GM23338 (cell line): ENCODE data around the gene UBE2V1. TPM values are rescaled to one million over a fixed set of nuclear protein-coding genes. Genes with fewer than 3 reads are reported as not detected.

Experiments
- ATAC-seq: fragments of 200-7000 bp; cut with Tn5 transposase; 3 replicates; pipeline ENCODE4 v1.9.1; 2020
- DNase-seq: peaks from one replicate; pipeline ENCODE4 v3.0.0-alpha.2; 2015; ENCODE audit warnings: low spot score
- H2AFZ ChIP-seq: fragments of 200-600 bp; sonication (generic); 2 replicates; pipeline ENCODE4 v1.8.0; 2016; ENCODE audit warnings: antibody characterized with exemption, mild to moderate bottlenecking, moderate library complexity
- H3F3A ChIP-seq: fragments of 200-600 bp; sonication (generic); replicated peaks from 2 replicates; pipeline ENCODE4 v1.8.0; 2017; ENCODE audit warnings: antibody characterized with exemption, mixed run types, low read depth
- H3K27ac ChIP-seq: fragments of 200-600 bp; sonication (generic); 2 replicates; pipeline ENCODE4 v1.6.1; 2016; ENCODE audit warnings: low read depth
- H3K27me3 ChIP-seq: fragments of 200-600 bp; sonication (generic); 2 replicates; pipeline ENCODE4 v1.8.0; 2016; ENCODE audit warnings: mild to moderate bottlenecking, mixed run types, moderate library complexity; ENCODE audit not compliant: insufficient read depth
- H3K36me3 ChIP-seq: fragments of 200-600 bp; sonication (generic); 2 replicates; pipeline ENCODE4 v1.8.0; 2016; ENCODE audit warnings: mild to moderate bottlenecking; ENCODE audit not compliant: insufficient read depth
- H3K4me1 ChIP-seq: fragments of 200-600 bp; sonication (generic); 2 replicates; pipeline ENCODE4 v1.8.0; 2016; ENCODE audit warnings: mild to moderate bottlenecking, moderate library complexity; ENCODE audit not compliant: insufficient read depth
- H3K4me2 ChIP-seq: fragments of 200-600 bp; sonication (generic); 2 replicates; pipeline ENCODE4 v1.7.1; 2017; ENCODE audit warnings: mixed run types
- H3K4me3 ChIP-seq: fragments of 200-600 bp; sonication (generic); 2 replicates; pipeline ENCODE4 v1.6.1; 2016; ENCODE audit warnings: mixed run types
- H3K79me2 ChIP-seq: fragments of 200-600 bp; sonication (generic); replicated peaks from 2 replicates; pipeline ENCODE4 v1.8.0; 2017; ENCODE audit warnings: mild to moderate bottlenecking; ENCODE audit not compliant: insufficient read depth
- H3K9me2 ChIP-seq: fragments of 200-600 bp; sonication (generic); 2 replicates; pipeline ENCODE4 v1.8.0; 2017; ENCODE audit not compliant: insufficient read depth
- H4K20me1 ChIP-seq: fragments of 200-600 bp; sonication (generic); replicated peaks from 2 replicates; pipeline ENCODE4 v1.8.0; 2017; ENCODE audit warnings: mild to moderate bottlenecking; ENCODE audit not compliant: insufficient read depth
- H3K27ac Mint-ChIP-seq: 2 replicates; pipeline ENCODE4 v1.8.0; 2020; ENCODE audit warnings: inconsistent platforms, mild to moderate bottlenecking, moderate library complexity, mixed read lengths
- H3K27me3 Mint-ChIP-seq: 3 replicates; pipeline ENCODE4 v1.8.0; 2022; ENCODE audit warnings: low read depth, mild to moderate bottlenecking, moderate library complexity, mixed read lengths, inconsistent platforms; ENCODE audit not compliant: insufficient read depth, poor library complexity
- H3K36me3 Mint-ChIP-seq: 3 replicates; pipeline ENCODE4 v1.8.0; 2021; ENCODE audit warnings: low read depth, mild to moderate bottlenecking, inconsistent platforms, moderate library complexity, mixed read lengths
- H3K4me1 Mint-ChIP-seq: 3 replicates; pipeline ENCODE4 v1.8.0; 2020; ENCODE audit warnings: mild to moderate bottlenecking, inconsistent platforms, mixed read lengths
- H3K4me3 Mint-ChIP-seq: 3 replicates; pipeline ENCODE4 v1.8.0; 2021; ENCODE audit warnings: moderate library complexity, mild to moderate bottlenecking, inconsistent platforms, mixed read lengths
- H3K9me3 Mint-ChIP-seq: 3 replicates; pipeline ENCODE4 v1.8.0; 2020; ENCODE audit warnings: moderate library complexity, mild to moderate bottlenecking, inconsistent platforms, mixed read lengths
- CREB1 ChIP-seq: fragments of 250-450 bp; sonication (Bioruptor Pico); IDR thresholded peaks from 2 replicates; pipeline ENCODE4 v1.5.0; 2020; ENCODE audit warnings: low read depth, mild to moderate bottlenecking, moderate library complexity
- EZH2 ChIP-seq: fragments of 200-600 bp; sonication (generic); IDR thresholded peaks from one replicate; pipeline ENCODE4 v1.8.0; 2017; ENCODE audit warnings: antibody characterized with exemption, mild to moderate bottlenecking, low read depth; ENCODE audit not compliant: unreplicated experiment
- EZH2phosphoT487 ChIP-seq: fragments of 200-600 bp; sonication (generic); IDR thresholded peaks from one replicate; pipeline ENCODE4 v1.8.1; 2018; ENCODE audit warnings: antibody characterized with exemption; ENCODE audit not compliant: unreplicated experiment
- JUNB ChIP-seq: IDR thresholded peaks from one replicate; pipeline ENCODE4 v1.6.1; 2016; ENCODE audit warnings: antibody characterized with exemption; ENCODE audit not compliant: unreplicated experiment
- NANOG ChIP-seq: IDR thresholded peaks from 2 replicates; pipeline ENCODE4 v1.6.1; 2016; ENCODE audit warnings: antibody characterized with exemption, borderline replicate concordance
- POLR2AphosphoS5 ChIP-seq: IDR thresholded peaks from 2 replicates; pipeline ENCODE4 v1.6.1; 2016; ENCODE audit warnings: antibody characterized with exemption, low read depth
- STAT1 ChIP-seq: IDR thresholded peaks from one replicate; pipeline ENCODE4 v1.6.1; 2016; ENCODE audit warnings: antibody characterized with exemption; ENCODE audit not compliant: unreplicated experiment
- ZNF114 ChIP-seq: fragments of 250-450 bp; sonication (Bioruptor Pico); IDR thresholded peaks from 2 replicates; pipeline ENCODE4 v1.5.0; 2020; ENCODE audit warnings: mild to moderate bottlenecking, moderate library complexity
- ZNF331 ChIP-seq: fragments of 250-450 bp; sonication (Bioruptor Pico); IDR thresholded peaks from 2 replicates; pipeline ENCODE4 v1.5.0; 2020; ENCODE audit warnings: low read depth, mild to moderate bottlenecking, moderate library complexity
- polyA plus RNA-seq: library from polyadenylated mRNA; unstranded; fragments of >200 nt; fragmentation: Nextera tagmentation; extraction: Ambion mirVana; gene quantifications from 2 replicates; pipeline ENCODE4 v1.2.1, GENCODE V29; 2016
- total RNA-seq: library from RNA; depleted of rRNA; stranded (reverse); fragments of >200 nt; shearing (Covaris generic); gene quantifications from 2 replicates; pipeline ENCODE4 v1.2.3, GENCODE V29; 2014
- TF ChIP-seq, protein P1 (sequence below): IDR thresholded peaks from one replicate; pipeline ENCODE4 v1.6.1; 2018; ENCODE audit warnings: antibody characterized with exemption; ENCODE audit not compliant: unreplicated experiment
- TF ChIP-seq, protein P2 (sequence below), 2 experiments: fragments of 200-600 bp in 1 of 2; sonication (generic) in 1 of 2; conservative IDR thresholded peaks; 2 replicates each; pipeline versions ENCODE4 v1.5.1 to v1.6.1; 2016 to 2017; ENCODE audit warnings: antibody characterized with exemption in 2 of 2, low read depth in 2 of 2, mild to moderate bottlenecking in 2 of 2, moderate library complexity in 1 of 2
- TF ChIP-seq, protein P3 (sequence below): IDR thresholded peaks from 2 replicates; pipeline ENCODE4 v1.6.1; 2016; ENCODE audit warnings: antibody characterized with exemption
- TF ChIP-seq, protein P4 (sequence below): fragments of 250-450 bp; sonication (Bioruptor Pico); IDR thresholded peaks from 2 replicates; pipeline ENCODE4 v1.5.0; 2020; ENCODE audit warnings: mild to moderate bottlenecking, moderate library complexity

Gene UBE2V1
- total and polyA plus RNA-seq, 2 experiments from 2014 or later, result 105 to 302 TPM

DNA sequence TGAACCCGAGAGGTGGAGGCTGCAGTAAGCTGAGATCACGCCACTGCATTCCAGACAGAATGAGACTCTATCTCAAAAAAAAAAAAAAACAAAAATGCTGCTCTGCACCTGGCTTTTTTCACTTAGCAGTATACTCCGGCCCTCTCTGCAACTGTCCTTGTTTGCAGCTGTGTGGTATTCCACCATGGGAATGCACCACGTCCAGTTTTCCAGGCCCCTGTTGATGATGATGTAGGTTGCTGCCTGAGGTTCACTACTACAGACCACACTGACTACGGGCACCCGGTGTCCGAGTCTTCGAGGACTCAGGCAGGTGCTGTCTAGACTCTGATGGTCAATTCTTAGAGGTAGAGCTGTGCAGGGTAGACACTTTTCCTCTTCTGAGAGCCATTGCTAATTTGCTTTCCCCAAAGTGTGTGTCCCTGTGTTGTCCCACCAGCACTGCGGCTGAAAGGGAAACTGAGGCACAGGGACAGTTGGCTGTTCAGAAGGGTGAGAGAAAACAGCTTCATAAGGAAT, 56.5 kb downstream of the UBE2V1 start:
- DNase-seq (no peak), ATAC-seq (no peak)
- Mint-ChIP-seq H3K9me3 (no peaks in the 10 kb centered on the region), H3K27ac (no peak overlapping the region), H3K4me3 (no peak overlapping the region), H3K36me3 (no peaks in the 10 kb centered on the region), H3K4me1 (peaks cover 8% of the 10 kb centered on the region), H3K27me3 (peaks cover 8% of the 10 kb centered on the region)
- TF ChIP-seq STAT1 (no peak), CREB1 (CRISPR knock-in tag) (no peak), POLR2AphosphoS5 (no peak), EZH2 (no peak), JUNB (no peak), EZH2phosphoT487 (no peak), ZNF331 (CRISPR knock-in tag) (no peak), ZNF114 (CRISPR knock-in tag) (no peak), NANOG (no peak)
- TF ChIP-seq, protein P1, sequence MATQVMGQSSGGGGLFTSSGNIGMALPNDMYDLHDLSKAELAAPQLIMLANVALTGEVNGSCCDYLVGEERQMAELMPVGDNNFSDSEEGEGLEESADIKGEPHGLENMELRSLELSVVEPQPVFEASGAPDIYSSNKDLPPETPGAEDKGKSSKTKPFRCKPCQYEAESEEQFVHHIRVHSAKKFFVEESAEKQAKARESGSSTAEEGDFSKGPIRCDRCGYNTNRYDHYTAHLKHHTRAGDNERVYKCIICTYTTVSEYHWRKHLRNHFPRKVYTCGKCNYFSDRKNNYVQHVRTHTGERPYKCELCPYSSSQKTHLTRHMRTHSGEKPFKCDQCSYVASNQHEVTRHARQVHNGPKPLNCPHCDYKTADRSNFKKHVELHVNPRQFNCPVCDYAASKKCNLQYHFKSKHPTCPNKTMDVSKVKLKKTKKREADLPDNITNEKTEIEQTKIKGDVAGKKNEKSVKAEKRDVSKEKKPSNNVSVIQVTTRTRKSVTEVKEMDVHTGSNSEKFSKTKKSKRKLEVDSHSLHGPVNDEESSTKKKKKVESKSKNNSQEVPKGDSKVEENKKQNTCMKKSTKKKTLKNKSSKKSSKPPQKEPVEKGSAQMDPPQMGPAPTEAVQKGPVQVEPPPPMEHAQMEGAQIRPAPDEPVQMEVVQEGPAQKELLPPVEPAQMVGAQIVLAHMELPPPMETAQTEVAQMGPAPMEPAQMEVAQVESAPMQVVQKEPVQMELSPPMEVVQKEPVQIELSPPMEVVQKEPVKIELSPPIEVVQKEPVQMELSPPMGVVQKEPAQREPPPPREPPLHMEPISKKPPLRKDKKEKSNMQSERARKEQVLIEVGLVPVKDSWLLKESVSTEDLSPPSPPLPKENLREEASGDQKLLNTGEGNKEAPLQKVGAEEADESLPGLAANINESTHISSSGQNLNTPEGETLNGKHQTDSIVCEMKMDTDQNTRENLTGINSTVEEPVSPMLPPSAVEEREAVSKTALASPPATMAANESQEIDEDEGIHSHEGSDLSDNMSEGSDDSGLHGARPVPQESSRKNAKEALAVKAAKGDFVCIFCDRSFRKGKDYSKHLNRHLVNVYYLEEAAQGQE, result no peak
- TF ChIP-seq, protein P2, sequence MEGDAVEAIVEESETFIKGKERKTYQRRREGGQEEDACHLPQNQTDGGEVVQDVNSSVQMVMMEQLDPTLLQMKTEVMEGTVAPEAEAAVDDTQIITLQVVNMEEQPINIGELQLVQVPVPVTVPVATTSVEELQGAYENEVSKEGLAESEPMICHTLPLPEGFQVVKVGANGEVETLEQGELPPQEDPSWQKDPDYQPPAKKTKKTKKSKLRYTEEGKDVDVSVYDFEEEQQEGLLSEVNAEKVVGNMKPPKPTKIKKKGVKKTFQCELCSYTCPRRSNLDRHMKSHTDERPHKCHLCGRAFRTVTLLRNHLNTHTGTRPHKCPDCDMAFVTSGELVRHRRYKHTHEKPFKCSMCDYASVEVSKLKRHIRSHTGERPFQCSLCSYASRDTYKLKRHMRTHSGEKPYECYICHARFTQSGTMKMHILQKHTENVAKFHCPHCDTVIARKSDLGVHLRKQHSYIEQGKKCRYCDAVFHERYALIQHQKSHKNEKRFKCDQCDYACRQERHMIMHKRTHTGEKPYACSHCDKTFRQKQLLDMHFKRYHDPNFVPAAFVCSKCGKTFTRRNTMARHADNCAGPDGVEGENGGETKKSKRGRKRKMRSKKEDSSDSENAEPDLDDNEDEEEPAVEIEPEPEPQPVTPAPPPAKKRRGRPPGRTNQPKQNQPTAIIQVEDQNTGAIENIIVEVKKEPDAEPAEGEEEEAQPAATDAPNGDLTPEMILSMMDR (conservative IDR thresholded peaks at IDR 0.05; ENCODE audit: low read depth in 2 of 2), result no peak
- TF ChIP-seq, protein P3, sequence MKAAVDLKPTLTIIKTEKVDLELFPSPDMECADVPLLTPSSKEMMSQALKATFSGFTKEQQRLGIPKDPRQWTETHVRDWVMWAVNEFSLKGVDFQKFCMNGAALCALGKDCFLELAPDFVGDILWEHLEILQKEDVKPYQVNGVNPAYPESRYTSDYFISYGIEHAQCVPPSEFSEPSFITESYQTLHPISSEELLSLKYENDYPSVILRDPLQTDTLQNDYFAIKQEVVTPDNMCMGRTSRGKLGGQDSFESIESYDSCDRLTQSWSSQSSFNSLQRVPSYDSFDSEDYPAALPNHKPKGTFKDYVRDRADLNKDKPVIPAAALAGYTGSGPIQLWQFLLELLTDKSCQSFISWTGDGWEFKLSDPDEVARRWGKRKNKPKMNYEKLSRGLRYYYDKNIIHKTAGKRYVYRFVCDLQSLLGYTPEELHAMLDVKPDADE, result no peak
- TF ChIP-seq, protein P4, sequence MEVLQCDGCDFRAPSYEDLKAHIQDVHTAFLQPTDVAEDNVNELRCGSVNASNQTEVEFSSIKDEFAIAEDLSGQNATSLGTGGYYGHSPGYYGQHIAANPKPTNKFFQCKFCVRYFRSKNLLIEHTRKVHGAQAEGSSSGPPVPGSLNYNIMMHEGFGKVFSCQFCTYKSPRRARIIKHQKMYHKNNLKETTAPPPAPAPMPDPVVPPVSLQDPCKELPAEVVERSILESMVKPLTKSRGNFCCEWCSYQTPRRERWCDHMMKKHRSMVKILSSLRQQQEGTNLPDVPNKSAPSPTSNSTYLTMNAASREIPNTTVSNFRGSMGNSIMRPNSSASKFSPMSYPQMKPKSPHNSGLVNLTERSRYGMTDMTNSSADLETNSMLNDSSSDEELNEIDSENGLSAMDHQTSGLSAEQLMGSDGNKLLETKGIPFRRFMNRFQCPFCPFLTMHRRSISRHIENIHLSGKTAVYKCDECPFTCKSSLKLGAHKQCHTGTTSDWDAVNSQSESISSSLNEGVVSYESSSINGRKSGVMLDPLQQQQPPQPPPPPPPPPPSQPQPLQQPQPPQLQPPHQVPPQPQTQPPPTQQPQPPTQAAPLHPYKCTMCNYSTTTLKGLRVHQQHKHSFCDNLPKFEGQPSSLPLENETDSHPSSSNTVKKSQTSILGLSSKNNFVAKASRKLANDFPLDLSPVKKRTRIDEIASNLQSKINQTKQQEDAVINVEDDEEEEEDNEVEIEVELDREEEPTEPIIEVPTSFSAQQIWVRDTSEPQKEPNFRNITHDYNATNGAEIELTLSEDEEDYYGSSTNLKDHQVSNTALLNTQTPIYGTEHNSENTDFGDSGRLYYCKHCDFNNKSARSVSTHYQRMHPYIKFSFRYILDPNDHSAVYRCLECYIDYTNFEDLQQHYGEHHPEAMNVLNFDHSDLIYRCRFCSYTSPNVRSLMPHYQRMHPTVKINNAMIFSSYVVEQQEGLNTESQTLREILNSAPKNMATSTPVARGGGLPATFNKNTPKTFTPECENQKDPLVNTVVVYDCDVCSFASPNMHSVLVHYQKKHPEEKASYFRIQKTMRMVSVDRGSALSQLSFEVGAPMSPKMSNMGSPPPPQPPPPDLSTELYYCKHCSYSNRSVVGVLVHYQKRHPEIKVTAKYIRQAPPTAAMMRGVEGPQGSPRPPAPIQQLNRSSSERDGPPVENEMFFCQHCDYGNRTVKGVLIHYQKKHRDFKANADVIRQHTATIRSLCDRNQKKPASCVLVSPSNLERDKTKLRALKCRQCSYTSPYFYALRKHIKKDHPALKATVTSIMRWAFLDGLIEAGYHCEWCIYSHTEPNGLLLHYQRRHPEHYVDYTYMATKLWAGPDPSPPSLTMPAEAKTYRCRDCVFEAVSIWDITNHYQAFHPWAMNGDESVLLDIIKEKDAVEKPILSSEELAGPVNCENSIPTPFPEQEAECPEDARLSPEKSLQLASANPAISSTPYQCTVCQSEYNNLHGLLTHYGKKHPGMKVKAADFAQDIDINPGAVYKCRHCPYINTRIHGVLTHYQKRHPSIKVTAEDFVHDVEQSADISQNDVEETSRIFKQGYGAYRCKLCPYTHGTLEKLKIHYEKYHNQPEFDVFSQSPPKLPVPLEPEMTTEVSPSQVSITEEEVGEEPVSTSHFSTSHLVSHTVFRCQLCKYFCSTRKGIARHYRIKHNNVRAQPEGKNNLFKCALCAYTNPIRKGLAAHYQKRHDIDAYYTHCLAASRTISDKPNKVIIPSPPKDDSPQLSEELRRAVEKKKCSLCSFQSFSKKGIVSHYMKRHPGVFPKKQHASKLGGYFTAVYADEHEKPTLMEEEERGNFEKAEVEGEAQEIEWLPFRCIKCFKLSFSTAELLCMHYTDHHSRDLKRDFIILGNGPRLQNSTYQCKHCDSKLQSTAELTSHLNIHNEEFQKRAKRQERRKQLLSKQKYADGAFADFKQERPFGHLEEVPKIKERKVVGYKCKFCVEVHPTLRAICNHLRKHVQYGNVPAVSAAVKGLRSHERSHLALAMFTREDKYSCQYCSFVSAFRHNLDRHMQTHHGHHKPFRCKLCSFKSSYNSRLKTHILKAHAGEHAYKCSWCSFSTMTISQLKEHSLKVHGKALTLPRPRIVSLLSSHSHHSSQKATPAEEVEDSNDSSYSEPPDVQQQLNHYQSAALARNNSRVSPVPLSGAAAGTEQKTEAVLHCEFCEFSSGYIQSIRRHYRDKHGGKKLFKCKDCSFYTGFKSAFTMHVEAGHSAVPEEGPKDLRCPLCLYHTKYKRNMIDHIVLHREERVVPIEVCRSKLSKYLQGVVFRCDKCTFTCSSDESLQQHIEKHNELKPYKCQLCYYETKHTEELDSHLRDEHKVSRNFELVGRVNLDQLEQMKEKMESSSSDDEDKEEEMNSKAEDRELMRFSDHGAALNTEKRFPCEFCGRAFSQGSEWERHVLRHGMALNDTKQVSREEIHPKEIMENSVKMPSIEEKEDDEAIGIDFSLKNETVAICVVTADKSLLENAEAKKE, result no peak
- no peak overlapping the region for H3K4me2 ChIP-seq
- no peaks in the 10 kb centered on the region for H3K79me2 ChIP-seq
- no peak overlapping the region for H2AFZ ChIP-seq
- no peaks in the 10 kb centered on the region for H3K9me2 ChIP-seq
- H3K27me3 ChIP-seq, result no peaks in the 10 kb centered on the region
- H3F3A ChIP-seq, result peaks cover 6% of the 10 kb centered on the region
- no peaks in the 10 kb centered on the region for H4K20me1 ChIP-seq
- H3K4me3 ChIP-seq, result no peak overlapping the region
- no peaks in the 10 kb centered on the region for H3K36me3 ChIP-seq
- no peak overlapping the region for H3K27ac ChIP-seq
- peaks cover 5% of the 10 kb centered on the region; the same call in 1 of the 2 replicates for H3K4me1 ChIP-seq
